ENCODE results near the gene SEMA3B. TPM values are rescaled to one million over a fixed set of nuclear protein-coding genes. Genes with fewer than 3 reads are reported as not detected.

Gene SEMA3B
- total RNA-seq, 1 donor, result 23.3 TPM

- peak; percentile 88 for DNase-seq (ENCODE audit: low read depth)
- H3K4me3 ChIP-seq (ENCODE audit: low read depth, low read length), result peak overlapping the region; percentile 68
- TF ChIP-seq CTCF (IDR thresholded peaks at IDR 0.05; ENCODE audit: insufficient read depth, low read depth, low read length), result peak; percentile 46
Observed at GRCh38 chr3:50321336-50322114, 52.6 kb downstream of the SEMA3B start.

DNA sequence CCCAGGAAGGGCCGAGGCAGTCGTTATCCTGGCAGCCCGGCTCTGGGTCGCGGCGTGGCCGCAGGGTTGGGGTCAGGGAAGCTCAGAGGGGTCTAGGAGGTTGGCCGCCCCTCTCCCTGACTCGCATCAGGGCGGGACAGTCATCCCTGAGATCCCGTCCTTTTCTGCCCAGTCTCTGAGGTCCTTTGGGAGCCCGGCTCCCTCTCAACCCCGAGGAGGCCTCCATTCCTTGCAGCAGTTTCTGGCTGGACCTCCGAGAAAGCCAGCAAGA is 53.1 kb downstream of the SEMA3B start:
- no peak for TF ChIP-seq CTCF (IDR thresholded peaks at IDR 0.05; ENCODE audit: insufficient read depth, low read depth, low read length)
- no peak for DNase-seq (ENCODE audit: low read depth)
- H3K4me3 ChIP-seq (ENCODE audit: low read depth, low read length), result peak overlapping the region; percentile 68

DNA sequence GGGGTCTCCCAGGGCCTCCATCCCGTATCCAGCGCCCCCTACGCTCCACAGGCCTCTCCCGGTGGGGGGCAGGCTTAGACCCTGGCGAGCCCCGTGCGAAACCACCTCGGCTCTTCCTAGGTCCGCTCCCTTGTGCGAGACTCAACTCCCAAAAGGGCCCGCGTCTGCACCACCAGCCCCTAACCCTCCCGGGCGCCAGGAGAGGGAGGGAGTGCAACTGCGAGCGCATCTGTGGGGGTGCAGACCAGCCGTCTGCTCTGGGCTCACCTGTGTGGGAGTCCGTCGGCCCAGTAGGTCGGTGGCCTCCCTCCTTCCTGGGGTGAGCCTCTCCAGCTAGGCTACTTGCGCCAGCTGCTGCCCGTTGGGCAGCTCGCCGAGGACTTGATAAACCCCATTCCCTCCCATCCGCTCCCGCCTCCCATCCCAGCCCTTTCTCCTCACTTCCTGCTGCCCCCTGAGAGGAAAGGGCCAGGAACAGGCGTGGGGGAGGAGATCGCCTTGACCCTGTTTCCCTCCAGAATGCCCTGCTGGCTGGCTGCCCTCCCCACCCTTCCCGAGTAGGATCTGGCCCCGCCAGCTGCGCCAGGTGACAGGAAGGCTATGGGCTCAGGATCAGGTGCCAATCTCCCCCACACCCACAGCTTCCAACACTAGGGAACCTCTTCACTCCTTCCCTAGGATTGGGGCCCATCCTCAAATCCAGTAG is 53.6 kb downstream of the SEMA3B start, which contains the start of gene HYAL2:
HYAL2 (minus strand) TSS at position 360 of the 706 bp plus-strand sequence. CDS start 2,256 bp downstream, outside the sequence.
- no peak for TF ChIP-seq CTCF (IDR thresholded peaks at IDR 0.05; ENCODE audit: insufficient read depth, low read depth, low read length)
- H3K4me3 ChIP-seq (ENCODE audit: low read depth, low read length), result peak within 1 kb of the TSS; percentile 68
- no peak for DNase-seq (ENCODE audit: low read depth)

- DNase-seq (ENCODE audit: low read depth), result no peak
- no peak for TF ChIP-seq CTCF (IDR thresholded peaks at IDR 0.05; ENCODE audit: insufficient read depth, low read depth, low read length)
- H3K4me3 ChIP-seq (ENCODE audit: low read depth, low read length), result no peak overlapping the region
Observed at GRCh38 chr3:50323092-50323600, 54.2 kb downstream of the SEMA3B start.

DNA sequence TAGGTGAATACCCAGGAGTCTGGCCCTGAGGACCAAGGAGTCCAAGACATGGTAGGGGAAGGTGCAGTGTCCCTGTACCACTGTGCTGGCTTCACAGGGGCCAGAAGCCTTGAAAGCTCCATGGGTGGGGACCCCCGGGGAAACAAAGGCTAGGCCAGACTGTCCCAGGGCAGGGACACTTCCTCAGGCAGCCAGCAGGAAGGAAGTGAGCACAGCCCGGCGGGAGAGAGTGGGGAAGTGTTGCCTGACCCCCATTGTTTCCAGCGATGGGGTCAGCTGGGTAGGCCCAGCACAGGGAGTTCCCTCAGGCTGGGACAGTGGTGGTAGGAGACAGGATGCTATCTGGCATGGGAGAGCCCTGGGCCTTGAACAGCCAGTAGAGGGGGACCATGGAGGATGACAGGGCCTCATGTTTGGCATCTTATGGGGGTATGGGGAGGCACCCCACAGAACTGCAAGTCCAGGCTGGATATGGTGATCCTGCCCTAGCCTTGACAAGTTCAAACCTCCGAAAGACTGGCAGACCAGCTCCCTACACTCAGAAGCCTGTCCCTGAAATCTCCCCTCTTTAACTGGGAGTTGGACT is 54.8 kb downstream of the SEMA3B start:
- no peak for DNase-seq (ENCODE audit: low read depth)
- H3K4me3 ChIP-seq (ENCODE audit: low read depth, low read length), result no peak overlapping the region
- TF ChIP-seq CTCF (IDR thresholded peaks at IDR 0.05; ENCODE audit: insufficient read depth, low read depth, low read length), result no peak

DNA sequence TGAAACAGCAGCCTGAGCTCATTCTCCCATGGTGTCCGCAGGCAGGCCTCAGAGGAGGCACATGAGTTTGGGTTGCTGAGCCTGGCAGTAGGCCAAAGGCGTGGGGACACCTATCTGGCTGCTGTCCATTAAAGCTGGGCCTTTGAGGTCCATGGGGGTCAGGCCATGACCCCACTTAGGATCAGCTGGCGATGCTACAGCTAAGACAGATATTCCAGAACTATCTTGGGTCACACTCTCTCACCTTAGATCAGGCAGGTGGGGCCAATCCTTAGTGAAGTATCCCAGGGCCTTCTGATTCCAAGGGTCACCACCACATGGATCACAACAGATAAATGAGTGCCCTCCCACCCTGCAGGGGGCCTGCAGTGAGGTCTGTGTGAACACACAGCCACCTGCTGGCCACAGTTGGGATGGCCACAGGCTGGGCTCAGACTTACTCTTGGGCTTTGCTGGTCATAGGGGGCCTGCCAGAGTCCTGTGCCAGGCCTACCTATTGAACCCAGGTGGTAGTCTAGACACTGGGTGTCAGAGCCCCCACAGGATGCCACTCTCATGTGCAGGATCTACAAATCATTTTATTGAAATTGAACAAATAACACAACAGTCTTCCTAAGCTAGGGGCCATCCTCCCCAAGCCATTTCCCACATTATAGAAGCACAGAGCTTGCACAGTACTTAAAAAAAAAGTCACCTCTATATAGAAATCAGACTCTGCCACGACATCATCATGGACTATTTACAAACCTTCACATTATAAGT is 55.6 kb downstream of the SEMA3B start:
- peak; percentile 91 for TF ChIP-seq CTCF (IDR thresholded peaks at IDR 0.05; ENCODE audit: insufficient read depth, low read depth, low read length)
- H3K4me3 ChIP-seq (ENCODE audit: low read depth, low read length), result no peak overlapping the region
- DNase-seq (ENCODE audit: low read depth), result peak; percentile 64

Data from fibroblast of villous mesenchyme (primary cell).